Brain microvascular endothelial cell (primary cell): ENCODE data around the gene KCNK1.

ENCODE experiments used
- DNase-seq: peaks from one replicate; pipeline ENCODE4 v3.0.0-alpha.2; 2020
- H3K27ac ChIP-seq: fragments of 250-450 bp; sonication (Bioruptor Pico); 2 replicates; pipeline ENCODE4 v1.5.1; 2020; ENCODE audit warnings: mild to moderate bottlenecking, moderate library complexity
- H3K27me3 ChIP-seq: fragments of 250-450 bp; sonication (Bioruptor Pico); replicated peaks from 2 replicates; pipeline ENCODE4 v1.5.1; 2020; ENCODE audit warnings: mild to moderate bottlenecking
- H3K36me3 ChIP-seq: fragments of 250-450 bp; sonication (Bioruptor Pico); replicated peaks from 2 replicates; pipeline ENCODE4 v1.5.1; 2020; ENCODE audit warnings: mild to moderate bottlenecking
- H3K4me3 ChIP-seq: 2 replicates; pipeline ENCODE4 v1.5.1; 2011; ENCODE audit warnings: low read depth, mild to moderate bottlenecking, control low read depth, low read length, moderate library complexity
- in situ Hi-C: cut with HindIII; loops from 2 replicates; pipeline ENCODE4 v1.10.0; 2017; ENCODE audit warnings: low sequenced_read_pairs, low pct_ligation_motif_present
- TF ChIP-seq, protein P1 (sequence below): IDR thresholded peaks from 2 replicates; pipeline ENCODE4 v1.5.1; 2011; ENCODE audit warnings: low read depth, mild to moderate bottlenecking, moderate library complexity, low read length, control low read depth, inconsistent platforms; ENCODE audit errors: missing control alignments

The KCNK1 gene

DNA sequence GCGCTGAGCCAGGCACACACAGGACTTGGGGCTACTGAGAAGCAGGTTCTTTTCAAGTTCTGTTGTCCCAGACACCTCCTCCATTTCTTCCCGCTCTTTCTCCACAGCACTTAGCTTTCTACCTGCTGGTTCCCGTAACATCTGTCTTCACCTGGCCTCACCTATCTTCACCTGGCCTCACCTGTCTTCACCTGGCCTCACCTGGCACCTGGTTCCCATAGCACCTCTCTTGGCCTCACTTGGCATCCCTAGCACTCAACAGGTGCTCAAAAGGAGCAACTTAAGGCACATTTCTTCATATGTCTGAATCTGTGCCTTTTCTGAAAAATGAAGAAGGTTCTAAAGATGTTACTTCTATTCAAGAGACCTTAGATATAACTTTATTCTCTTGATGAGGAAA, 10.4 kb downstream of the KCNK1 start:
- in situ Hi-C loops: no loop called here
- no peak for DNase-seq
- Histone ChIP-seq H3K27me3 (no peaks in the 10 kb centered on the region), H3K4me3 (no peak overlapping the region), H3K36me3 (no peaks in the 10 kb centered on the region), H3K27ac (no peak overlapping the region)
- TF ChIP-seq, protein P1, sequence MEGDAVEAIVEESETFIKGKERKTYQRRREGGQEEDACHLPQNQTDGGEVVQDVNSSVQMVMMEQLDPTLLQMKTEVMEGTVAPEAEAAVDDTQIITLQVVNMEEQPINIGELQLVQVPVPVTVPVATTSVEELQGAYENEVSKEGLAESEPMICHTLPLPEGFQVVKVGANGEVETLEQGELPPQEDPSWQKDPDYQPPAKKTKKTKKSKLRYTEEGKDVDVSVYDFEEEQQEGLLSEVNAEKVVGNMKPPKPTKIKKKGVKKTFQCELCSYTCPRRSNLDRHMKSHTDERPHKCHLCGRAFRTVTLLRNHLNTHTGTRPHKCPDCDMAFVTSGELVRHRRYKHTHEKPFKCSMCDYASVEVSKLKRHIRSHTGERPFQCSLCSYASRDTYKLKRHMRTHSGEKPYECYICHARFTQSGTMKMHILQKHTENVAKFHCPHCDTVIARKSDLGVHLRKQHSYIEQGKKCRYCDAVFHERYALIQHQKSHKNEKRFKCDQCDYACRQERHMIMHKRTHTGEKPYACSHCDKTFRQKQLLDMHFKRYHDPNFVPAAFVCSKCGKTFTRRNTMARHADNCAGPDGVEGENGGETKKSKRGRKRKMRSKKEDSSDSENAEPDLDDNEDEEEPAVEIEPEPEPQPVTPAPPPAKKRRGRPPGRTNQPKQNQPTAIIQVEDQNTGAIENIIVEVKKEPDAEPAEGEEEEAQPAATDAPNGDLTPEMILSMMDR: no peak

DNA sequence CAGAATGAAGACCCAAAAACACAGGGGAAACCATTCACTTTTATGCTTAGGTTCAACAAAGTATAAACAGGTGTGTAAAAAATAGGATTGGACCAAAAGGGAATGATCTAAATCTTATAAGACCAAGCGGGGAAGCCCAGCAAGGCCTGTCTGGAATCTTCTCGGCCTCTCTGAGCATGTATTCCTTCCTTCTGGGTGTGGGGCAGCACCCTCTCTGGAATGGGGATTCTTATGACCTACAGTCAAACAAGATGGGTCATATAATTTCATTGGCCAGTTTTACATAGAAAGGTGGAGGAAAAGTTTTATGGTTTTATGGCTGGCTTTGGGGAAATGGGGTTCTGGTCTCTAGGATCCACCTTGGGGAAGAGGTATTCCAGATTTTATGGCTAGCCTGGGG, 11.2 kb downstream of the KCNK1 start:
- in situ Hi-C loops: no loop called here
- no peaks in the 10 kb centered on the region for H3K36me3 ChIP-seq
- TF ChIP-seq, protein P1: no peak
- H3K27ac ChIP-seq: no peak overlapping the region
- DNase-seq: no peak
- no peak overlapping the region for H3K4me3 ChIP-seq
- H3K27me3 ChIP-seq: no peaks in the 10 kb centered on the region

DNA sequence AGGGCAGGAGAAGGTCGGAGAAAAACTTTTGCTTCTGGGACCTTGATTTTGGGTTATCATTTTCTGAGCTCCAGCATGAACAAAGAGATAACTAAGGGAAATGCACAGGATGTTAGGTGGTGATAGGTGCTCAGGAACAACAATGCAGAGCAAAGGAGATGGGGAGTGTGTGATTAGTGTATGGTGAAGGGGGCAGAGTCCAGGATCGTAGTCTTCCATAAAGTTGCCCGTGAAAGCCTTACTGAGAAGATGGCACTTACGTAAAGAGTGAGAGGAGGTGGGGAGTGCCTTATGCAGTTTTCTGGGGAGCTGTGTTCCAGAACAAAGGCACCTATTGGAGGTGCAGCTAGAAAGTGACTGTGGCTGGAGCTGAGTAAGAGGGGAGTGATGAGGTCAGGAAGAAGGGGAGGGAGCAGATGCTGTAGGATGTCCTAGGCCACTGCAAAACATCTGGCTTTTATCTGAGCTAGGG, 11.6 kb downstream of the KCNK1 start:
- in situ Hi-C loops: no loop called here
- no peak for DNase-seq
- H3K36me3 ChIP-seq: no peaks in the 10 kb centered on the region
- no peak overlapping the region for H3K4me3 ChIP-seq
- H3K27me3 ChIP-seq: no peaks in the 10 kb centered on the region
- TF ChIP-seq, protein P1: no peak
- no peak overlapping the region for H3K27ac ChIP-seq

DNA sequence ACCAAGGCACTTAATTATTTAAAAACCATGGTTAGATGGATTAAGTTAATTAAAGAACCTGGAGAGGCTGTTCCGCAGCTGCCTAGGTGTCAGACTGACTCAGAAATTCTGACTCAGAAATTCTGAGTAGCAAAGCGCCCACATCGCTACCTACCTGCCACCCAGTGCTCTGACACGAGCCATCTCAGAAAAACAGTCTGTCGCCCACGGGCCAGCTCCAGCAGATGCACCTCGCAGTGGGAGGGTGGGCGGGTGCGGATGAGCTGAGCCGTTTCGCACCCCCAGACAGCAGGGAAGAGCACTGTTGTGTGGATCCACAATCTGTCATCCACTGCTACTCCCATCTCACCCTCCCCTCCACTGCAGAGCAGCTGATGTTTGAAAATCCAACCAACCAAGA, 13.5 kb downstream of the KCNK1 start:
- H3K27ac ChIP-seq: no peak overlapping the region
- no peak for DNase-seq

DNA sequence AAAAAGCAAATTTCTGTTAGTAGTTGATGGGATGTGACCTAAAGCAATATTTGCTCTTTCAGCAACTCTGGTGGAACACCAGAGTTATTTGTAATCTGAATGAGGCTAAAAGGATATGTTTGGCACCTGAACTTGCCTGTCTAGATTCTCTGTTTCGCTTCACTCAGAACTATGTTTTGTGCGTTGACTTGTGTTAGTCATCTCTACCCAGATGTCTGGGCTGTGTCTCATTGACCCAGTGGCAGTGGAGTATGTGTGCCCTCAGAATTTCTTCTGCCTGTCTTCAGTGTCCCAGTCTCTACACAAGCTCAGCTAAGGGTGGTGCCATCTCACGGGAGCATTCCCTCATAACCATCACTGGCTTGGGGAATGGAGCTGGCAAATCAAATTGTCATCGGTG, 13.9 kb downstream of the KCNK1 start:
- TF ChIP-seq, protein P1: no peak
- Histone ChIP-seq H3K36me3 (no peaks in the 10 kb centered on the region), H3K27me3 (no peaks in the 10 kb centered on the region), H3K27ac (no peak overlapping the region), H3K4me3 (no peak overlapping the region)
- in situ Hi-C loops: no loop called here
- DNase-seq: no peak

More for the DNA sequence above, 13.5 kb downstream of the KCNK1 start:
- Histone ChIP-seq H3K36me3 (no peaks in the 10 kb centered on the region), H3K4me3 (no peak overlapping the region), H3K27me3 (no peaks in the 10 kb centered on the region)
- TF ChIP-seq, protein P1: no peak
- in situ Hi-C loops: no loop called here

DNA sequence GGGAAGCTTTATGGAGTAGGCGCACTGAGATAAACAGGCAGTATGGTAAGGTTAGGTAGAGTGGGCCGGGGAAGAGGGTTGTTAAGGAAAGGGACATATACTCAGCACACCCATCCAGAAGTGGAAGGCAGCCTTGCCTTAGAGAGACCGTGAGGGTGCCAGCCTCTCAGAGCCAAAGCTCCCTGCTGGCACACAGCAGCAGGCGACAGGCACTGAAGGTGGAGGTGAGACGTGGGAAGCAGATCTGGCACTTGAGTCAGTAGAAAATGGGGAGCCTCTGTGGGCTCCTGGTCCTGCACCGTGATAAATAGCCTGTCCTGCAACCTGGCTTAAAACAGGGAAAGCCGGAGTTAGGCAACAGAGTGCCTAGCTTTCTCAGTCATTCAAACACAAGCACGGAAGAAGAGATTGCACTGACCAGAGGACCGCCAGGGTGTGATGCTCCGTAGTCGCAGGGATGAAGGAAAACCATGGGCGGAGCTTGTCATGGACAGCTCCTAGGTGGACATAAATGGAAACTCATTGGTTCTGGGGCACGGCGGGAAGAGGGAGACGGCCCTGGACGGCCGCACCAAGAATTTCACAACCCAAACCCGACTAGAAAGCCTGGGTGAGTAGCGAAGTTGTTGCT, 15.5 kb downstream of the KCNK1 start:
- Histone ChIP-seq H3K27ac (no peak overlapping the region), H3K36me3 (no peaks in the 10 kb centered on the region), H3K4me3 (no peak overlapping the region), H3K27me3 (no peaks in the 10 kb centered on the region)
- TF ChIP-seq, protein P1: no peak
- DNase-seq: no peak
- in situ Hi-C loops: no loop called here
